22Rv1 (cell line): Measurements from ENCODE around the gene EIF4E2.

ENCODE experiments used
- H3K27ac ChIP-seq: fragments of 450-650 bp; 2 replicates; pipeline ENCODE4 v1.5.1; 2017
- CTCF ChIP-seq: fragments of 450-650 bp; IDR thresholded peaks from 2 replicates; pipeline ENCODE4 v1.5.1; 2017; ENCODE audit warnings: mild to moderate bottlenecking
- ZFX ChIP-seq: fragments of 450-650 bp; IDR thresholded peaks from 2 replicates; pipeline ENCODE4 v1.6.1; 2017; ENCODE audit warnings: antibody characterized with exemption, borderline replicate concordance

Gene EIF4E2

DNA sequence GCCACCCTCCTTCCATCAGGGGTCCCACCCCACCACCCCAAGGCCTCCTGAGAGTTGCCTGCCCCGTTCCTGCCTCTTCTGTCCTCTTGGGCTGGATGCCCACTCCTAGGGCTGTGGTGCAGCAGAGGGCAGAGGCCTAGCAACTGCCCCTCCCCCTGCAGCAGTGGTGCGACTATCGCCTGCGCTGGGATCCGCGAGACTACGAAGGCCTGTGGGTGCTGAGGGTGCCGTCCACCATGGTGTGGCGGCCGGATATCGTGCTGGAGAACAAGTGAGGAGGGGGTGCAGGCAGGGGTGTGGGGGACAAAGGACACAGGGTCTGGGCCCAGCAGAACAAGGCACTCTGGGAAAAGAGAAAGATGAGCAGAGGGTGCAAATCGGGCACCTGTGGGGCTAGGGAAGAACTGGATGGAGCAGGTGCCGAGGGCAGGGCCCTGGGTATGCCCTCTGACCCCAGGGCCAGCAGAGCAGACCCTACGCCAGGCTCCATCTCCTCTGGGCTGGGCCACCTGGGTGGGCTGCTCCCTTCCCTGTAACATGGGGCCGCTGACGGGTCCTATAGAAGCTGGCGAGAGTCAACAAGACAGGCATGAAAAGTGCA lies 9.9 kb upstream of the EIF4E2 start:
- no peak for TF ChIP-seq CTCF
- no peak for TF ChIP-seq ZFX
- no peak overlapping the region for H3K27ac ChIP-seq

DNA sequence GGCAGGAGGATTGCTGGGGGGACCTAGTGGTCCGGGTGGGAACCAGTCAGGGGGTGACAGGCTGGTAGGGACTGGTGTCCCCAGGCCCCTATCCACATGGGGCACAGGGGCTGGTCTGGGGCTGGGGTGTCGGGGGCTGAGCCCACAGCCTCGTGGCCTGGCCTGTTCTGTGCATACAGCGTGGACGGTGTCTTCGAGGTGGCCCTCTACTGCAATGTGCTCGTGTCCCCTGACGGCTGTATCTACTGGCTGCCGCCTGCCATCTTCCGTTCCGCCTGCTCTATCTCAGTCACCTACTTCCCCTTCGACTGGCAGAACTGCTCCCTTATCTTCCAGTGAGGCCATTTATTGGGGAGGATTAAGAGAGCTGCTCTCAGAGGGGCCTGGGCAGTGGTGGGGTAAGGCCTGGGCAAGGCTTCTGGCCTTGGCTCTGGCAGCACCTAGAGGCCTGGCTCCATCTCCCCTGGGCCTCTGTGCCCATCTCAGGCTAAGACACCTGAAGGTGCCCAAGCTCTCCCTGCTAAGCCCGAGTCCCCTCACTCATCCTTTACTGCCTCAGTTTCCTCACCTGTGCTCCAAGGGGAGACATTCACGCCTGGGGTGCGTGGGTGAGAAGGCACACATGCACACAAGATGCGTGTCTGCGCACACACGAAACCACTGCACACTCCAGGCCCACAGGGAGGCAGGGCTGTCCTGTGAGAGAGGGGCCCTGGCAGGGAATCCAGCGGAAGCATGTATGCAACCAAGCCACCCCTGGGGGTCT lies 9.1 kb upstream of the EIF4E2 start:
- no peak overlapping the region for H3K27ac ChIP-seq
- TF ChIP-seq CTCF (no peak), ZFX (no peak)

GRCh38 chr2:232541961-232542714 lies 8.4 kb upstream of the EIF4E2 start:
- TF ChIP-seq CTCF (no peak), ZFX (no peak)
- H3K27ac ChIP-seq = no peak overlapping the region

DNA sequence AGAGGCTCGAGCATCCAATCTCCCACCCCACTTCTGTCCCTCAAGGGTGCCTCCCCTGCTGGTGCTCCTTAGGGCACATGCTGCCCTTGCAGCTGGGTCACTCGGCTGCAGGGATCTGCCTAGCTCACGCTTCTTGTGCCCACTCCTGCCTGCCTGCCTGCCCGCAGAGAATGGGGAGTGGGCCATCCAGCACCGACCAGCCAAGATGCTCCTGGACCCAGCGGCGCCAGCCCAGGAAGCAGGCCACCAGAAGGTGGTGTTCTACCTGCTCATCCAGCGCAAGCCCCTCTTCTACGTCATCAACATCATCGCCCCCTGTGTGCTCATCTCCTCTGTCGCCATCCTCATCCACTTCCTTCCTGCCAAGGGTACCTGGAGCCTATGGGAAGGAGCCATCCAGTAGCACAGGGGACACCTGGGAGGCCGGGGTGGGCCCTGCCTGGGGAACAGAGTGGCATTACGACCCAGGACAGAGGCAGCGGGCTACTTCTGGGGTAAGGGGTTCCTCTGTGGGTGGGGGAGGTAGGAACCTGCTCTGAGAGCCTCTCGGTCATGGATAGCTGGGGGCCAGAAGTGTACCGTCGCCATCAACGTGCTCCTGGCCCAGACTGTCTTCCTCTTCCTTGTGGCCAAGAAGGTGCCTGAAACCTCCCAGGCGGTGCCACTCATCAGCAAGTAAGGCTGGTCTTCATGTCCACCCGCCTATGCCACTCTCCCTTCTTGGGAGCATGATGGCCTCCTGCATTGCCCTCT lies 7.6 kb upstream of the EIF4E2 start:
- TF ChIP-seq ZFX (no peak), CTCF (no peak)
- no peak overlapping the region for H3K27ac ChIP-seq

GRCh38 chr2:232543491-232543890 lies 7.0 kb upstream of the EIF4E2 start:
- H3K27ac ChIP-seq = no peak overlapping the region
- no peak for TF ChIP-seq CTCF
- TF ChIP-seq ZFX = no peak

GRCh38 chr2:232543928-232544631 lies 6.4 kb upstream of the EIF4E2 start:
- no peak overlapping the region for H3K27ac ChIP-seq
- TF ChIP-seq CTCF (no peak), ZFX (no peak)
